ENCODE results near the gene POU4F2. TPM values are rescaled to one million over a fixed set of nuclear protein-coding genes. Genes with fewer than 3 reads are reported as not detected.

POU4F2 gene
- total RNA-seq, 1 experiment from 2014 or later: not detected

GRCh38 chr4:146643812-146644401, 5.2 kb downstream of the POU4F2 start:
- Mint-ChIP-seq H3K27ac (no peak overlapping the region), H3K4me1 (peaks cover 20 to 41% of the 10 kb centered on the region in 2 experiments), H3K9me3 (peaks cover 5 to 8% of the 10 kb centered on the region in 2 experiments; a peak in 2 of 5 replicates), H3K36me3 (ENCODE audit: insufficient read depth in 1 of 3, low read depth in 3 of 3) (no peaks in the 10 kb centered on the region; a peak in 2 of 7 replicates), H3K4me3 (no peak overlapping the region), H3K27me3 (ENCODE audit: low read depth) (peaks cover 100% of the 10 kb centered on the region)
- H3K23me2 ChIP-seq (ENCODE audit: insufficient read length, low read depth, low read length, poor library complexity, severe bottlenecking): peaks cover 7% of the 10 kb centered on the region
- H2BK15ac ChIP-seq (ENCODE audit: low read depth, low read length): no peak overlapping the region
- WGBS (ENCODE audit: extremely low coverage, insufficient read length, low lambda C conversion rate): no CpG with 5 or more reads among the region's 6 CpGs
- H4K20me1 ChIP-seq (ENCODE audit: control insufficient read depth, insufficient read depth, insufficient read length): no peaks in the 10 kb centered on the region
- no peak overlapping the region for H2BK12ac ChIP-seq (ENCODE audit: insufficient read length, low read depth, low read length)
- H3K9me3 ChIP-seq (ENCODE audit: control insufficient read depth, low read depth, low read length): no peaks in the 10 kb centered on the region
- H3K4me2 ChIP-seq (ENCODE audit: insufficient read depth, insufficient read length, low read length): no peak overlapping the region
- no peak overlapping the region for H2AK5ac ChIP-seq (ENCODE audit: insufficient read length, low read length)
- H4K91ac ChIP-seq (ENCODE audit: insufficient read length, low read depth, low read length): no peak overlapping the region
- no peak overlapping the region for H3T11ph ChIP-seq (ENCODE audit: low read length)
- peaks cover 69% of the 10 kb centered on the region for H3K27me3 ChIP-seq (ENCODE audit: insufficient read depth, low read length)
- no peak overlapping the region for H2BK120ac ChIP-seq (ENCODE audit: low read depth, low read length, poor library complexity, severe bottlenecking)
- H3K18ac ChIP-seq (ENCODE audit: insufficient read length, low read depth, low read length): no peak overlapping the region
- no peak overlapping the region for H3K56ac ChIP-seq (ENCODE audit: insufficient read length, low read depth, low read length)
- H2BK5ac ChIP-seq (ENCODE audit: insufficient read length, low read length): no peak overlapping the region
- no peak overlapping the region for H2AFZ ChIP-seq (ENCODE audit: low read length)
- DNase-seq: no peak
- TF ChIP-seq CTCF (conservative IDR thresholded peaks at IDR 0.05): no peak
- no peak overlapping the region for H3K27ac ChIP-seq (ENCODE audit: insufficient read length, low read depth, low read length)
- no peaks in the 10 kb centered on the region for H3K79me2 ChIP-seq (ENCODE audit: insufficient read depth, low read length)
- H3K9ac ChIP-seq (ENCODE audit: extremely low read depth, insufficient read length, low read length): no peak overlapping the region
- no peak overlapping the region for H2BK20ac ChIP-seq (ENCODE audit: low read depth, low read length, poor library complexity, severe bottlenecking)
- no peak overlapping the region for H4K8ac ChIP-seq (replicated peaks; ENCODE audit: insufficient read length, low read depth, low read length)
- H3K79me1 ChIP-seq (ENCODE audit: insufficient read depth, low read depth, low read length, poor library complexity, severe bottlenecking): no peaks in the 10 kb centered on the region
- H4K5ac ChIP-seq (ENCODE audit: insufficient read length, low read depth, low read length): no peak overlapping the region
- H3K23ac ChIP-seq (ENCODE audit: insufficient read length, low read depth, low read length): no peak overlapping the region
- H3K4me1 ChIP-seq (ENCODE audit: insufficient read depth, low read length): no peaks in the 10 kb centered on the region
- H3K4ac ChIP-seq (ENCODE audit: low read depth, low read length): no peak overlapping the region
- no peak overlapping the region for H3K14ac ChIP-seq (ENCODE audit: insufficient read depth, low read length)
